Measurements from ENCODE around the gene GPANK1.

The GPANK1 gene

GRCh38 chr6:31661262-31662123, 3.3 kb downstream of the GPANK1 start:
- no peak for DNase-seq

GRCh38 chr6:31660381-31661261, 4.2 kb downstream of the GPANK1 start, which contains the start of gene C6orf47:
C6orf47 (minus strand) TSS chr6:31660778; CDS start chr6:31659947, 831 bp downstream.
- DNase-seq, result peak; percentile 84

GRCh38 chr6:31659649-31660380, 5.0 kb downstream of the GPANK1 start:
- no peak for DNase-seq

GRCh38 chr6:31658983-31659648, 5.7 kb downstream of the GPANK1 start:
- DNase-seq, result no peak

GRCh38 chr6:31658158-31658688, 6.6 kb downstream of the GPANK1 start:
- DNase-seq, result no peak

GRCh38 chr6:31657406-31658157, 7.2 kb downstream of the GPANK1 start:
- no peak for DNase-seq

GRCh38 chr6:31655349-31656237, 9.2 kb downstream of the GPANK1 start, which contains the start of gene APOM:
APOM (plus strand) TSS chr6:31655894; CDS start chr6:31655967, 73 bp downstream.
- no peak for DNase-seq

GRCh38 chr6:31654574-31655348, 10.0 kb downstream of the GPANK1 start:
- DNase-seq, result no peak

- DNase-seq, result peak; percentile 96
These were observed 11.7 kb downstream of the GPANK1 start for GRCh38 chr6:31652925-31653724.

GRCh38 chr6:31651602-31652191, 13.1 kb downstream of the GPANK1 start:
- peak; percentile 79 for DNase-seq

GRCh38 chr6:31645325-31645724, 19.5 kb downstream of the GPANK1 start:
- no peak for DNase-seq

- DNase-seq, result no peak
These were observed 20.9 kb downstream of the GPANK1 start for GRCh38 chr6:31643818-31644454.

- no peak for DNase-seq
These were observed 21.8 kb downstream of the GPANK1 start for GRCh38 chr6:31642798-31643570.

GRCh38 chr6:31641370-31641769, 23.4 kb downstream of the GPANK1 start:
- no peak for DNase-seq

GRCh38 chr6:31640612-31641011, 24.2 kb downstream of the GPANK1 start:
- DNase-seq, result no peak

- no peak for DNase-seq
These were observed 25.3 kb downstream of the GPANK1 start for GRCh38 chr6:31639449-31639861.

- no peak for DNase-seq
These were observed 25.8 kb downstream of the GPANK1 start for GRCh38 chr6:31639043-31639442.

All from NCI-H345 (cell line).